B cell (primary cell): ENCODE data around the gene LRP2. TPM values are rescaled to one million over a fixed set of nuclear protein-coding genes. Genes with fewer than 3 reads are reported as not detected.

ENCODE experiments used
- ATAC-seq: fragments of 200-7000 bp; cut with Tn5 transposase; one replicate; pipeline ENCODE4 v1.10.0; 2021; ENCODE audit warnings: low read depth, mild to moderate bottlenecking, moderate number of reproducible peaks, moderate library complexity
- CTCF ChIA-PET: fragments of 350-600 bp; sonication (Branson Sonifier 250); formaldehyde crosslinking; loops from one replicate; lab custom pipeline; 2021; ENCODE audit warnings: antibody characterized with exemption, inconsistent platforms; lab: Charles Lee
- POLR2A ChIA-PET: fragments of 350-600 bp; sonication (Branson Sonifier 250); formaldehyde crosslinking; loops from one replicate; lab custom pipeline; 2021; ENCODE audit warnings: antibody characterized with exemption; lab: Charles Lee
- DNase-seq: peaks from one replicate; pipeline ENCODE4 v3.0.0; 2013
- H2AFZ ChIP-seq: 2 replicates; pipeline ENCODE4 v1.6.1; 2012; ENCODE audit warnings: mild to moderate bottlenecking, low read depth, low read length; ENCODE audit not compliant: insufficient read depth, poor library complexity, severe bottlenecking
- H3K27ac ChIP-seq, 2 donors: 1 replicate in 1 of 2; 2 replicates in 1 of 2; pipeline ENCODE4 v1.5.1; 2012 to 2013; ENCODE audit warnings: low read length in 2 of 2, mild to moderate bottlenecking in 2 of 2, moderate library complexity in 1 of 2
- H3K27me3 ChIP-seq, 4 experiments: fragments of 200-600 bp in 1 of 4; sonication (generic) in 1 of 4; replicated peaks in 1 of 4; 1 replicate in 2 of 4; 2 replicates in 2 of 4; pipeline versions ENCODE4 v1.6.1 to v1.7.0; 2013 to 2016; ENCODE audit warnings: low read length in 3 of 4, mild to moderate bottlenecking in 2 of 4, mixed read lengths in 1 of 4, moderate library complexity in 1 of 4; ENCODE audit not compliant: insufficient read depth in 4 of 4, control insufficient read depth in 3 of 4; ENCODE audit errors: control extremely low read depth in 1 of 4
- H3K36me3 ChIP-seq, 2 experiments: replicated peaks in 1 of 2; 1 replicate in 1 of 2; 2 replicates in 1 of 2; pipeline versions ENCODE4 v1.6.1 to v1.7.1; 2013; ENCODE audit warnings: low read length in 1 of 2; ENCODE audit not compliant: insufficient read depth in 2 of 2, control insufficient read depth in 1 of 2; ENCODE audit errors: control extremely low read depth in 1 of 2, extremely low read depth in 1 of 2
- H3K4me1 ChIP-seq, 2 donors: fragments of 200-600 bp in 1 of 2; sonication (generic) in 1 of 2; 1 replicate in 1 of 2; 2 replicates in 1 of 2; pipeline versions ENCODE4 v1.5.1 to v1.6.1; 2013 to 2017; ENCODE audit warnings: low read length in 2 of 2; ENCODE audit not compliant: control insufficient read depth in 2 of 2, insufficient read depth in 2 of 2
- H3K4me2 ChIP-seq: replicated peaks from 2 replicates; pipeline ENCODE3; 2012; ENCODE audit warnings: mild to moderate bottlenecking, low read depth, low read length; ENCODE audit not compliant: poor library complexity, severe bottlenecking
- H3K4me3 ChIP-seq, 5 experiments: fragments of 200-600 bp in 1 of 5; sonication (generic) in 1 of 5; 1 replicate in 3 of 5; 2 replicates in 2 of 5; pipeline versions ENCODE4 v1.5.1 to v1.7.0; 2011 to 2016; ENCODE audit warnings: low read length in 4 of 5, mild to moderate bottlenecking in 4 of 5, low read depth in 2 of 5, control low read depth in 1 of 5, moderate library complexity in 1 of 5; ENCODE audit not compliant: insufficient read depth in 1 of 5; ENCODE audit errors: control extremely low read depth in 1 of 5, extremely low read depth in 1 of 5
- H3K79me2 ChIP-seq: fragments of 200-600 bp; sonication (generic); one replicate; pipeline ENCODE4 v1.6.0; 2016; ENCODE audit warnings: low read length; ENCODE audit not compliant: control insufficient read depth, insufficient read depth
- H3K9ac ChIP-seq: fragments of 200-600 bp; sonication (generic); 2 replicates; pipeline ENCODE4 v1.6.1; 2017; ENCODE audit warnings: mild to moderate bottlenecking, low read length, moderate library complexity
- H3K9me3 ChIP-seq, 3 donors: one replicate each; pipeline versions ENCODE4 v1.6.1 to v1.7.1; 2013; ENCODE audit warnings: low read length in 2 of 3; ENCODE audit not compliant: control insufficient read depth in 2 of 3, insufficient read depth in 1 of 3; ENCODE audit errors: control extremely low read depth in 1 of 3
- H4K20me1 ChIP-seq: 2 replicates; pipeline ENCODE4 v1.6.0; 2012; ENCODE audit warnings: mild to moderate bottlenecking, low read length; ENCODE audit not compliant: insufficient read depth, control insufficient read depth, poor library complexity, severe bottlenecking
- H3K27ac Mint-ChIP-seq: one replicate; pipeline ENCODE4 v1.8.0; 2021; ENCODE audit warnings: mixed read lengths
- H3K27me3 Mint-ChIP-seq: one replicate; pipeline ENCODE4 v1.8.0; 2021; ENCODE audit warnings: mixed read lengths
- H3K4me1 Mint-ChIP-seq: one replicate; pipeline ENCODE4 v1.8.0; 2021; ENCODE audit warnings: mixed read lengths
- H3K4me3 Mint-ChIP-seq: one replicate; pipeline ENCODE4 v1.8.0; 2021; ENCODE audit warnings: mixed read lengths
- H3K9me3 Mint-ChIP-seq: one replicate; pipeline ENCODE4 v1.8.0; 2022; ENCODE audit warnings: mixed read lengths; ENCODE audit not compliant: insufficient read depth
- CTCF ChIP-seq: fragments of 200-600 bp; IDR thresholded peaks from one replicate; pipeline ENCODE4 v1.8.0; 2022; ENCODE audit warnings: antibody characterized with exemption, mild to moderate bottlenecking
- EZH2 ChIP-seq: IDR thresholded peaks from 2 replicates; pipeline ENCODE4 v1.6.1; 2012; ENCODE audit warnings: borderline replicate concordance, low read depth, mild to moderate bottlenecking, moderate library complexity, low read length; ENCODE audit not compliant: insufficient read depth, poor library complexity, severe bottlenecking
- WGBS: methylation state at CpG from one replicate; pipeline ENCODE4 v1.1.5; 2013; ENCODE audit warnings: missing lambda C conversion rate; ENCODE audit not compliant: insufficient coverage; 5-methylcytosine and 5-hydroxymethylcytosine counted together
- intact Hi-C: fragments of 100-400 bp; cut with micrococcal nuclease; formaldehyde crosslinking; loops from one replicate; pipeline ENCODE4 v1.10.0; 2022
- polyA plus RNA-seq: library from polyadenylated mRNA; depleted of rRNA; stranded (reverse); fragments of >200 nt; gene quantifications from 2 replicates; pipeline ENCODE4 v1.2.3, GENCODE V29; 2012
- total RNA-seq, 2 donors: library from RNA; stranded (reverse); fragments of 120-200 nt in 1 of 2; gene quantifications; 1 replicate in 1 of 2; 2 replicates in 1 of 2; pipeline versions ENCODE4 v1.2.3 to v1.2.4, GENCODE V29; 2013 to 2022

The LRP2 gene
- total and polyA plus RNA-seq, 2 donors (not counting 1 experiment from before 2014, with no cell fraction given), result not detected

- DNase-seq, result no peak
- ATAC-seq, result no peak
- Mint-ChIP-seq H3K27me3 (peaks cover 19% of the 10 kb centered on the region), H3K4me3 (no peak overlapping the region), H3K27ac (no peak overlapping the region), H3K4me1 (no peaks in the 10 kb centered on the region), H3K9me3 (no peaks in the 10 kb centered on the region)
- Histone ChIP-seq H3K79me2 (no peaks in the 10 kb centered on the region), H2AFZ (no peak overlapping the region), H3K4me3 (no peak overlapping the region), H3K27me3 (no peaks in the 10 kb centered on the region), H4K20me1 (no peaks in the 10 kb centered on the region), H3K9me3 (no peaks in the 10 kb centered on the region), H3K9ac (no peak overlapping the region), H3K36me3 (no peaks in the 10 kb centered on the region), H3K4me2 (no peak overlapping the region), H3K27ac (no peak overlapping the region), H3K4me1 (no peaks in the 10 kb centered on the region)
- ChIA-PET CTCF (no interaction called here), POLR2A (no interaction called here)
- TF ChIP-seq CTCF, result no peak
- TF ChIP-seq EZH2, result no peak
- WGBS, result no CpG with 5 or more reads among the region's 6 CpGs
- intact Hi-C loops, result no loop called here
Measured at GRCh38 chr2:169384816-169385215, 22.5 kb upstream of the LRP2 start.

- H3K9me3 Mint-ChIP-seq, result no peaks in the 10 kb centered on the region
- Histone ChIP-seq H3K4me3 (no peak overlapping the region), H3K9ac (no peak overlapping the region), H3K4me1 (no peaks in the 10 kb centered on the region), H3K27me3 (peaks cover 0 to 10% (median 3%) of the 10 kb centered on the region in 4 experiments), H2AFZ (no peak overlapping the region), H3K27ac (no peak overlapping the region), H3K36me3 (no peaks in the 10 kb centered on the region), H3K4me2 (no peak overlapping the region), H4K20me1 (no peaks in the 10 kb centered on the region), H3K79me2 (no peaks in the 10 kb centered on the region), H3K9me3 (no peaks in the 10 kb centered on the region)
- peaks cover 19% of the 10 kb centered on the region for H3K27me3 Mint-ChIP-seq
- WGBS, result no CpG with 5 or more reads among the region's 4 CpGs
- ChIA-PET CTCF (no interaction called here), POLR2A (no interaction called here)
- intact Hi-C loops, result no loop called here
- H3K27ac Mint-ChIP-seq, result no peak overlapping the region
- DNase-seq (no peak), ATAC-seq (no peak)
- no peak for TF ChIP-seq CTCF
- no peak for TF ChIP-seq EZH2
- peaks cover 11% of the 10 kb centered on the region for H3K4me1 Mint-ChIP-seq
- no peak overlapping the region for H3K4me3 Mint-ChIP-seq
Measured at GRCh38 chr2:169372561-169372960, 10.2 kb upstream of the LRP2 start.
